Measurements from ENCODE around the gene TGIF2. TPM values are rescaled to one million over a fixed set of nuclear protein-coding genes. Genes with fewer than 3 reads are reported as not detected.
A peak's percentile ranks its signal among the peaks of the same experiment; 100 is the strongest.

The TGIF2 gene
- total and polyA plus RNA-seq, 2 of the 13 experiments (the other 11 are each of a cell fraction or from before 2014, with no cell fraction given) = 41.3 to 53.9 TPM

GRCh38 chr20:36623444-36623843, 50.0 kb downstream of the TGIF2 start (continued):
- no peak for TF ChIP-seq FOXP4 (CRISPR knock-in tag; IDR thresholded peaks at IDR 0.05)
- TF ChIP-seq ZNF414 (CRISPR knock-in tag; IDR thresholded peaks at IDR 0.05) = peak; percentile 37; the same call in 1 of the 2 replicates
- peak; percentile 84 for TF ChIP-seq GATAD2A (CRISPR knock-in tag; IDR thresholded peaks at IDR 0.05)
- TF ChIP-seq TCF12 (IDR thresholded peaks at IDR 0.05) = no peak
- TF ChIP-seq TCF12 (CRISPR knock-in tag; IDR thresholded peaks at IDR 0.05) = no peak
- peak; percentile 52; the same call in 1 of the 2 replicates for TF ChIP-seq FOXA1 (IDR thresholded peaks at IDR 0.05)
- peak; percentile 78 for TF ChIP-seq FOXA1 (CRISPR knock-in tag; IDR thresholded peaks at IDR 0.05)
- no peak for TF ChIP-seq ZNF883 (CRISPR knock-in tag; IDR thresholded peaks at IDR 0.05; ENCODE audit: not compliant biosample characterization)
- TF ChIP-seq PRMT3 (CRISPR knock-in tag; IDR thresholded peaks at IDR 0.05; ENCODE audit: borderline replicate concordance, low read depth) = no peak
- peak; percentile 54 for TF ChIP-seq FOXK2 (IDR thresholded peaks at IDR 0.05)
- TF ChIP-seq ZNF354B (CRISPR knock-in tag; IDR thresholded peaks at IDR 0.05) = no peak
- no peak for TF ChIP-seq PHF5A (CRISPR knock-in tag; IDR thresholded peaks at IDR 0.05; ENCODE audit: low read depth, unreplicated experiment)
- TF ChIP-seq PAWR (CRISPR knock-in tag; IDR thresholded peaks at IDR 0.05; ENCODE audit: borderline replicate concordance) = no peak
- TF ChIP-seq MLLT10 (CRISPR knock-in tag; IDR thresholded peaks at IDR 0.05) = no peak
- TF ChIP-seq FOXP1 (IDR thresholded peaks at IDR 0.05) = no peak
- TF ChIP-seq FOXP1 (CRISPR knock-in tag; IDR thresholded peaks at IDR 0.05) = peak; percentile 63
- TF ChIP-seq MED8 (CRISPR knock-in tag; IDR thresholded peaks at IDR 0.05; ENCODE audit: insufficient replicate concordance) = no peak
- TF ChIP-seq NCOA1 (CRISPR knock-in tag; IDR thresholded peaks at IDR 0.05) = no peak
- TF ChIP-seq GFI1 (CRISPR knock-in tag; IDR thresholded peaks at IDR 0.05; ENCODE audit: borderline replicate concordance) = peak; percentile 52; the same call in 1 of the 2 replicates
- TF ChIP-seq ZNF17 (CRISPR knock-in tag; IDR thresholded peaks at IDR 0.05) = no peak
- TF ChIP-seq IRF2 (CRISPR knock-in tag; IDR thresholded peaks at IDR 0.05) = no peak
- 0 out of 2 replicates have a peak, but pooled peaks have one; percentile 50 for TF ChIP-seq NFIC (IDR thresholded peaks at IDR 0.05; ENCODE audit: low read length)
- peak; percentile 37; the same call in 1 of the 2 replicates for TF ChIP-seq ZNF264 (CRISPR knock-in tag; IDR thresholded peaks at IDR 0.05)
- no peak for TF ChIP-seq KLF12 (CRISPR knock-in tag; IDR thresholded peaks at IDR 0.05; ENCODE audit: borderline replicate concordance)
